IMR-90 (cell line): Measurements from ENCODE around the gene FBXW8. TPM values are rescaled to one million over a fixed set of nuclear protein-coding genes. Genes with fewer than 3 reads are reported as not detected.

Source experiments
- ATAC-seq: fragments of 200-7000 bp; cut with Tn5 transposase; 2 replicates; pipeline ENCODE4 v1.9.1; 2020; ENCODE audit warnings: low read depth, mild to moderate bottlenecking, moderate library complexity
- Bru-seq: library from RNA; stranded (reverse); fragments of 400-500 nt; gene quantifications from one replicate; lab custom pipeline; 2021; lab: Mats Ljungman, UMichigan
- BruChase-seq, 2 experiments: library from RNA; stranded (reverse); fragments of 400-500 nt; gene quantifications; one replicate each; lab custom pipeline; 2021; lab: Mats Ljungman, UMichigan
- BruUV-seq: library from RNA; stranded (reverse); fragments of 400-500 nt; replicated peaks from 2 replicates; lab custom pipeline; 2021; lab: Mats Ljungman, UMichigan
- CTCF ChIA-PET: fragments of 300-600 bp; formaldehyde crosslinking; extraction: SDS; loops from one replicate; lab custom pipeline; 2021; ENCODE audit warnings: antibody characterized with exemption; lab: Yijun Ruan, JAX
- POLR2A ChIA-PET: fragments of 300-600 bp; sonication (Branson Sonifier 250); formaldehyde crosslinking; loops from one replicate; lab custom pipeline; 2022; ENCODE audit warnings: antibody characterized with exemption; ENCODE audit not compliant: unreplicated experiment; lab: Charles Lee
- DNase-seq: peaks from one replicate; pipeline ENCODE4 v3.0.0; 2013
- H2AFZ ChIP-seq: replicated peaks from 2 replicates; pipeline ENCODE3; 2013; ENCODE audit warnings: low read length, mild to moderate bottlenecking; ENCODE audit not compliant: poor library complexity
- H2AK5ac ChIP-seq: 2 replicates; pipeline ENCODE4 v1.6.1; 2013; ENCODE audit warnings: low read depth, low read length, inconsistent platforms
- H2AK9ac ChIP-seq: replicated peaks from 2 replicates; pipeline ENCODE3; 2013; ENCODE audit warnings: mild to moderate bottlenecking, low read depth, low read length, moderate library complexity; ENCODE audit not compliant: poor library complexity
- H2BK120ac ChIP-seq: 2 replicates; pipeline ENCODE4 v1.6.1; 2013; ENCODE audit warnings: low read depth, low read length, inconsistent platforms
- H2BK15ac ChIP-seq: 3 replicates; pipeline ENCODE4 v1.6.1; 2013; ENCODE audit warnings: low read depth, low read length, inconsistent platforms
- H2BK20ac ChIP-seq: 2 replicates; pipeline ENCODE4 v1.6.1; 2013; ENCODE audit warnings: low read depth, mild to moderate bottlenecking, inconsistent platforms, low read length, moderate library complexity
- H2BK5ac ChIP-seq: 2 replicates; pipeline ENCODE4 v1.6.1; 2013; ENCODE audit warnings: mild to moderate bottlenecking, low read depth, low read length, inconsistent platforms; ENCODE audit not compliant: poor library complexity, severe bottlenecking
- H3K14ac ChIP-seq: replicated peaks from 2 replicates; pipeline ENCODE4 v1.6.1; 2013; ENCODE audit warnings: low read depth, low read length, inconsistent platforms
- H3K18ac ChIP-seq: 2 replicates; pipeline ENCODE4 v1.6.1; 2013; ENCODE audit warnings: low read depth, low read length, control low read depth
- H3K23ac ChIP-seq: 2 replicates; pipeline ENCODE4 v1.6.1; 2013; ENCODE audit warnings: low read depth, low read length, inconsistent platforms
- H3K27ac ChIP-seq: 2 replicates; pipeline ENCODE4 v1.5.1; 2013; ENCODE audit warnings: mild to moderate bottlenecking, control low read depth, low read length; ENCODE audit not compliant: insufficient read depth
- H3K27me3 ChIP-seq: 2 replicates; pipeline ENCODE4 v1.6.1; 2013; ENCODE audit warnings: low read length; ENCODE audit not compliant: control insufficient read depth, insufficient read depth
- H3K36me3 ChIP-seq: 2 replicates; pipeline ENCODE4 v1.6.1; 2013; ENCODE audit warnings: low read length, mixed read lengths; ENCODE audit not compliant: control insufficient read depth, insufficient read depth
- H3K4ac ChIP-seq: 2 replicates; pipeline ENCODE4 v1.6.1; 2013; ENCODE audit warnings: low read depth, low read length, inconsistent platforms
- H3K4me1 ChIP-seq: 2 replicates; pipeline ENCODE4 v1.6.1; 2013; ENCODE audit warnings: low read length, mixed read lengths; ENCODE audit not compliant: control insufficient read depth, insufficient read depth
- H3K4me2 ChIP-seq: 2 replicates; pipeline ENCODE4 v1.6.1; 2013; ENCODE audit warnings: low read depth, mild to moderate bottlenecking, control low read depth, low read length, moderate library complexity
- H3K4me3 ChIP-seq: 2 replicates; pipeline ENCODE4 v1.5.1; 2013; ENCODE audit warnings: low read depth, mild to moderate bottlenecking, control low read depth, low read length, moderate library complexity; ENCODE audit not compliant: insufficient read depth
- H3K56ac ChIP-seq: 2 replicates; pipeline ENCODE4 v1.6.1; 2013; ENCODE audit warnings: low read length, inconsistent platforms; ENCODE audit not compliant: insufficient read depth; ENCODE audit errors: extremely low read depth
- H3K79me1 ChIP-seq, 2 experiments: 2 replicates each; pipeline ENCODE4 v1.6.1; 2013; ENCODE audit warnings: low read length in 2 of 2, inconsistent platforms in 1 of 2, low read depth in 1 of 2
- H3K9ac ChIP-seq: 2 replicates; pipeline ENCODE4 v1.6.1; 2013; ENCODE audit warnings: low read depth, low read length, control low read depth
- H3K9me1 ChIP-seq: 2 replicates; pipeline ENCODE4 v1.6.1; 2013; ENCODE audit warnings: low read length, inconsistent platforms; ENCODE audit not compliant: insufficient read depth
- H3K9me3 ChIP-seq: 2 replicates; pipeline ENCODE4 v1.6.1; 2013; ENCODE audit warnings: low read length; ENCODE audit not compliant: control insufficient read depth, insufficient read depth
- H4K20me1 ChIP-seq: 2 replicates; pipeline ENCODE4 v1.6.1; 2013; ENCODE audit warnings: low read length, inconsistent platforms; ENCODE audit not compliant: insufficient read depth
- H4K5ac ChIP-seq: 2 replicates; pipeline ENCODE4 v1.6.1; 2013; ENCODE audit warnings: mild to moderate bottlenecking, low read depth, low read length, control low read depth
- H4K8ac ChIP-seq, 2 experiments: 2 replicates each; pipeline ENCODE4 v1.6.1; 2013; ENCODE audit warnings: low read depth in 2 of 2, low read length in 2 of 2, control low read depth in 1 of 2, inconsistent platforms in 1 of 2
- H4K91ac ChIP-seq: 2 replicates; pipeline ENCODE4 v1.6.1; 2013; ENCODE audit warnings: low read depth, low read length, inconsistent platforms; ENCODE audit not compliant: insufficient read depth
- BHLHE40 ChIP-seq: fragments of 150-350 bp; IDR thresholded peaks from 2 replicates; pipeline ENCODE4 v1.6.1; 2016; ENCODE audit warnings: mild to moderate bottlenecking, low read depth, low read length
- CHD1 ChIP-seq: IDR thresholded peaks from 2 replicates; pipeline ENCODE4 v1.6.1; 2012; ENCODE audit warnings: low read depth, low read length, improper control_type of control experiment
- MAZ ChIP-seq: IDR thresholded peaks from 2 replicates; pipeline ENCODE4 v1.6.1; 2012; ENCODE audit warnings: low read depth, mild to moderate bottlenecking, low read length, improper control_type of control experiment, moderate library complexity, borderline replicate concordance
- MXI1 ChIP-seq: IDR thresholded peaks from 2 replicates; pipeline ENCODE4 v1.6.1; 2012; ENCODE audit warnings: low read depth, mild to moderate bottlenecking, low read length, moderate library complexity, borderline replicate concordance
- POLR2A ChIP-seq: IDR thresholded peaks from 2 replicates; pipeline ENCODE4 v1.6.1; 2012; ENCODE audit warnings: mild to moderate bottlenecking, low read depth, low read length
- USF2 ChIP-seq: fragments of 150-350 bp; IDR thresholded peaks from 2 replicates; pipeline ENCODE4 v1.6.1; 2017; ENCODE audit warnings: mild to moderate bottlenecking, antibody characterized with exemption, low read length, low read depth
- WGBS, 2 experiments: methylation state at CpG; one replicate each; pipeline versions ENCODE4 v1.1.5 to v1.1.7; 2013; ENCODE audit warnings: missing lambda C conversion rate in 2 of 2; ENCODE audit not compliant: insufficient read length in 1 of 2; ENCODE audit errors: extremely low coverage in 2 of 2; 5-methylcytosine and 5-hydroxymethylcytosine counted together
- dilution Hi-C: fragments of 300-500 bp; cut with HindIII; formaldehyde crosslinking; loops from one replicate; pipeline ENCODE4 v1.14.3; 2018; ENCODE audit warnings: low sequenced_read_pairs; ENCODE audit not compliant: unreplicated experiment
- in situ Hi-C: fragments of 300-500 bp; cut with MboI; formaldehyde crosslinking; loops from 3 replicates; pipeline ENCODE4 v1.14.3; 2019; ENCODE audit warnings: low sequenced_read_pairs, inconsistent platforms, mixed read lengths
- intact Hi-C: fragments of 100-400 bp; cut with micrococcal nuclease; formaldehyde crosslinking; loops from 2 replicates; pipeline ENCODE4 v1.10.0; 2022
- long read RNA-seq: library from polyadenylated mRNA; unstranded; transcript quantifications from one replicate; pipeline ENCODE4 v2.0.0, GENCODE V29; 2021; ENCODE audit not compliant: unreplicated experiment
- polyA plus RNA-seq, 3 experiments: library from polyadenylated mRNA; depleted of rRNA; stranded (reverse); fragments of >200 nt; gene quantifications; 2 replicates each; pipeline ENCODE4 v1.2.3, GENCODE V29; 2012; ENCODE audit warnings: low replicate concordance in 1 of 3
- total RNA-seq: library from RNA; depleted of rRNA; stranded (reverse); fragments of >200 nt; gene quantifications from 2 replicates; pipeline ENCODE4 v1.2.3, GENCODE V29; 2012; rRNA removed
- TF ChIP-seq, protein P1 (sequence below): conservative IDR thresholded peaks from 2 replicates; pipeline ENCODE4 v1.5.1; 2012; ENCODE audit warnings: mild to moderate bottlenecking, low read depth, low read length, improper control_type of control experiment

FBXW8 gene
- total RNA-seq (23.6 and 25.8 TPM in 2 replicates), polyA plus RNA-seq (2012; rRNA removed) (18.6 and 20.3 TPM in 2 replicates), Bru-seq, nascent RNA (percentile 92 among the genes with signal in this experiment), BruChase-seq, experiment 1, labeled RNA remaining after a 6-hour chase (percentile 87 among the genes with signal in this experiment), BruChase-seq, experiment 2, labeled RNA remaining after a 2-hour chase (percentile 87 among the genes with signal in this experiment)
- 10.6 and 17.8 TPM in 2 replicates for polyA plus RNA-seq (2012; cell fraction: cytosol; rRNA removed)
- 33.2 and 40.4 TPM in 2 replicates for polyA plus RNA-seq (2012; cell fraction: nucleus; rRNA removed; ENCODE audit: low replicate concordance)
- long read RNA-seq, full-length matches to known transcripts, result 25 of 47 reads
- long read RNA-seq, partial matches to known transcripts, result 3 of 47 reads
- long read RNA-seq, other reads (novel, unspliced or antisense), result 19 of 47 reads

DNA sequence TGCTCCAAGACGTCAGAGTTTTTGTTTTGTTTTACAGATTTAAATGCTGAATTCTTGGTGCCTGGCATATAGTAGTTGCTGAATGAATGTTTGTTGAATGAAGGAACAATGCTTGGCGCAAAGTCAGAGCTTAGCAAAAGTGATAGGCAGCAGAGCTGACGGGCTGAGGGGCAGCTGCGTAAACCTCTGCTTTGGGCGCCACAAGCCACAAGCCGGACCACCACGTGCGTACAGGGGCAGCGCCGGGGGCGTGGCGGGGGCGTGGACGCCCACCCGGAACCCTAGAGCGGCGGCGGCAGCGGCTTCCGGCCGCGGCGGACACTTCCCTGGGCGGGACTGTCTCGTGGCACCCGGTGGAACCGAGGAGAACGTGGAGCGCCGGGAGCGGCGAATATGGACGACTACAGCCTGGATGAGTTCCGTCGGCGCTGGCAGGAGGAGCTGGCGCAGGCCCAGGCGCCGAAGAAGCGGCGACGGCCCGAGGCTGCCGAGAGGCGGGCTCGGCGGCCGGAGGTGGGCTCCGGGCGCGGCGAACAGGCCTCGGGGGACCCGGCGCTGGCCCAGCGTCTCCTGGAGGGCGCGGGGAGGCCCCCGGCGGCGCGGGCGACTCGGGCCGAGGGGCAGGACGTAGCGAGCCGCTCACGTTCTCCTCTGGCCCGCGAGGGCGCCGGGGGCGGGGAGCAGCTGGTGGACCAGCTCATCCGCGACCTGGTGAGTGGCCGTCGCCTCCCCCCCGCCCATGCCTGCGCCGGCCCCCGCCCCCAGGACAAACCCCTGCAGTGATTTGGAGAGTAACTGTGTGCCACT, at the start of gene FBXW8:
Gene FBXW8, plus strand, starts transcription at position 306 of the 807 bp plus-strand sequence. Its CDS starts 88 bp downstream, at position 394.
- intact Hi-C loops (loop anchor here (1.0 to 2.0 kb wide), 3 partner anchors 22 to 172 kb away; partner anchors contain the start of genes HRK, RNFT2 and SPRING1), dilution Hi-C loops (no loop called here), in situ Hi-C loops (no loop called here)
- peaks cover 18% of the 10 kb centered on the region; the same call in 1 of the 2 replicates for H4K20me1 ChIP-seq
- H3K4me2 ChIP-seq, result peak within 1 kb of the TSS; percentile 80
- H3K4ac ChIP-seq, result peak within 1 kb of the TSS; percentile 39
- H4K91ac ChIP-seq, result peak within 1 kb of the TSS; percentile 59
- 0% methylated on average over 39 of the region's 82 CpGs; no CpG with 5 or more reads in 1 of the 2 experiments for WGBS, 2 experiments
- peak within 1 kb of the TSS; percentile 74 for H3K27ac ChIP-seq
- peak within 1 kb of the TSS; percentile 93 for H2AFZ ChIP-seq
- H3K79me1 ChIP-seq, result peaks cover 12 to 39% of the 10 kb centered on the region in 2 experiments; a peak in 3 of 4 replicates
- H2BK5ac ChIP-seq, result peak within 1 kb of the TSS; percentile 70
- peak within 1 kb of the TSS; percentile 88 for H2AK9ac ChIP-seq
- peak; percentile 96 for ATAC-seq
- peak within 1 kb of the TSS; percentile 69 for H3K4me3 ChIP-seq
- H2BK120ac ChIP-seq, result no peak within 1 kb of the TSS
- H3K9ac ChIP-seq, result peak within 1 kb of the TSS; percentile 87
- H4K5ac ChIP-seq, result peak within 1 kb of the TSS; percentile 28; the same call in 1 of the 2 replicates
- POLR2A ChIA-PET, result no interaction called here
- H2AK5ac ChIP-seq, result peak within 1 kb of the TSS; percentile 10
- H3K18ac ChIP-seq, result no peak within 1 kb of the TSS
- TF ChIP-seq POLR2A (peak; percentile 84), MXI1 (peak; percentile 100), USF2 (peak; percentile 59; the same call in 1 of the 2 replicates), BHLHE40 (peak; percentile 75), MAZ (no peak; the same call in 1 of the 2 replicates), CHD1 (peak; percentile 84; the same call in 1 of the 2 replicates)
- TF ChIP-seq, protein P1, sequence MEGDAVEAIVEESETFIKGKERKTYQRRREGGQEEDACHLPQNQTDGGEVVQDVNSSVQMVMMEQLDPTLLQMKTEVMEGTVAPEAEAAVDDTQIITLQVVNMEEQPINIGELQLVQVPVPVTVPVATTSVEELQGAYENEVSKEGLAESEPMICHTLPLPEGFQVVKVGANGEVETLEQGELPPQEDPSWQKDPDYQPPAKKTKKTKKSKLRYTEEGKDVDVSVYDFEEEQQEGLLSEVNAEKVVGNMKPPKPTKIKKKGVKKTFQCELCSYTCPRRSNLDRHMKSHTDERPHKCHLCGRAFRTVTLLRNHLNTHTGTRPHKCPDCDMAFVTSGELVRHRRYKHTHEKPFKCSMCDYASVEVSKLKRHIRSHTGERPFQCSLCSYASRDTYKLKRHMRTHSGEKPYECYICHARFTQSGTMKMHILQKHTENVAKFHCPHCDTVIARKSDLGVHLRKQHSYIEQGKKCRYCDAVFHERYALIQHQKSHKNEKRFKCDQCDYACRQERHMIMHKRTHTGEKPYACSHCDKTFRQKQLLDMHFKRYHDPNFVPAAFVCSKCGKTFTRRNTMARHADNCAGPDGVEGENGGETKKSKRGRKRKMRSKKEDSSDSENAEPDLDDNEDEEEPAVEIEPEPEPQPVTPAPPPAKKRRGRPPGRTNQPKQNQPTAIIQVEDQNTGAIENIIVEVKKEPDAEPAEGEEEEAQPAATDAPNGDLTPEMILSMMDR, result no peak
- BruUV-seq, result no TSS peak
- H2BK15ac ChIP-seq, result no peak within 1 kb of the TSS
- H4K8ac ChIP-seq, result peak within 1 kb of the TSS; percentile 76 to 86
- peak; percentile 66 for DNase-seq
- peak within 1 kb of the TSS; percentile 70 for H3K23ac ChIP-seq
- peaks cover 6% of the 10 kb centered on the region for H3K27me3 ChIP-seq
- peaks cover 4% of the 10 kb centered on the region for H3K4me1 ChIP-seq
- CTCF ChIA-PET, result no interaction called here
- H3K9me3 ChIP-seq, result no peaks in the 10 kb centered on the region
- peaks cover 3% of the 10 kb centered on the region; the same call in 1 of the 2 replicates for H3K9me1 ChIP-seq
- H3K56ac ChIP-seq, result peak within 1 kb of the TSS; percentile 56; the same call in 1 of the 2 replicates
- no peaks in the 10 kb centered on the region for H3K36me3 ChIP-seq
- no peak within 1 kb of the TSS for H2BK20ac ChIP-seq
- H3K14ac ChIP-seq, result peak within 1 kb of the TSS; percentile 69
